Aorta (tissue), 5 donors: ENCODE measurements around the gene NCAM2. TPM values are rescaled to one million over a fixed set of nuclear protein-coding genes. Genes with fewer than 3 reads are reported as not detected.

ENCODE experiments used
- ATAC-seq: fragments of 200-7000 bp; cut with Tn5 transposase; one replicate; pipeline ENCODE4 v1.9.1; 2022; ENCODE audit warnings: moderate library complexity; ENCODE audit not compliant: low FRiP score
- DNase-seq, 2 donors: peaks; one replicate each; pipeline ENCODE4 v3.0.0-alpha.2; 2020
- H3K27ac ChIP-seq, 2 donors: one replicate each; pipeline ENCODE4 v1.5.1; 2013; ENCODE audit warnings: low read length in 2 of 2, mild to moderate bottlenecking in 2 of 2, moderate library complexity in 2 of 2, control low read depth in 1 of 2, inconsistent platforms in 1 of 2, low read depth in 1 of 2
- H3K27me3 ChIP-seq, 2 donors: one replicate each; pipeline ENCODE4 v1.6.1; 2013; ENCODE audit warnings: control low read depth in 1 of 2, low read length in 1 of 2, mild to moderate bottlenecking in 1 of 2, moderate library complexity in 1 of 2; ENCODE audit not compliant: insufficient read depth in 2 of 2, control insufficient read depth in 1 of 2
- H3K36me3 ChIP-seq, 2 donors: one replicate each; pipeline ENCODE4 v1.6.1; 2013; ENCODE audit warnings: control low read depth in 1 of 2, low read length in 1 of 2, mild to moderate bottlenecking in 1 of 2; ENCODE audit not compliant: insufficient read depth in 2 of 2, control insufficient read depth in 1 of 2
- H3K4me1 ChIP-seq, 2 donors: one replicate each; pipeline ENCODE4 v1.6.1; 2013; ENCODE audit warnings: low read length in 2 of 2, control low read depth in 1 of 2, mild to moderate bottlenecking in 1 of 2, moderate library complexity in 1 of 2; ENCODE audit not compliant: insufficient read depth in 2 of 2, control insufficient read depth in 1 of 2
- H3K4me3 ChIP-seq, 2 donors: one replicate each; pipeline ENCODE4 v1.5.1; 2013; ENCODE audit warnings: low read length in 2 of 2, control low read depth in 1 of 2, mild to moderate bottlenecking in 1 of 2
- H3K9me3 ChIP-seq: one replicate; pipeline ENCODE4 v1.6.1; 2013; ENCODE audit warnings: mild to moderate bottlenecking, low read length; ENCODE audit not compliant: control insufficient read depth
- WGBS, 2 donors: extraction: QIAGEN DNeasy Blood & Tissue Kit; methylation state at CpG; one replicate each; pipeline ENCODE4 v1.1.7; 2013; 5-methylcytosine and 5-hydroxymethylcytosine counted together
- intact Hi-C, 2 donors: fragments of 100-400 bp; cut with DNase I; formaldehyde crosslinking; loops; one replicate each; pipeline versions ENCODE4 v1.14.2 to v1.15.0; 2022
- polyA plus RNA-seq, 2 donors: library from polyadenylated mRNA; stranded (reverse); fragments of 200-250 nt; gene quantifications; one replicate each; pipeline ENCODE4 v1.2.3, GENCODE V29; 2013
- total RNA-seq, 2 donors: library from RNA; stranded (reverse); fragmentation: NEBNext Ultra II Directional; extraction: Animal tissue kit (Norgen Biotek cat#: 25700); gene quantifications; one replicate each; pipeline ENCODE4 v1.2.1, GENCODE V29; 2021
- donor health status: healthy with polysubstance abuse.
- donor health status: Bipolar disorder and iron deficiency.
- donor health status: DM: no; HTN: no; CAD: no.
- donor health status: DM: no; HTN: no; CAD: no.
- donor health status: DM: yes; HTN: yes; CAD: no.

NCAM2 gene
- total and polyA plus RNA-seq, 4 donors = 0.13 to 8.7 (median 2.7) TPM

DNA sequence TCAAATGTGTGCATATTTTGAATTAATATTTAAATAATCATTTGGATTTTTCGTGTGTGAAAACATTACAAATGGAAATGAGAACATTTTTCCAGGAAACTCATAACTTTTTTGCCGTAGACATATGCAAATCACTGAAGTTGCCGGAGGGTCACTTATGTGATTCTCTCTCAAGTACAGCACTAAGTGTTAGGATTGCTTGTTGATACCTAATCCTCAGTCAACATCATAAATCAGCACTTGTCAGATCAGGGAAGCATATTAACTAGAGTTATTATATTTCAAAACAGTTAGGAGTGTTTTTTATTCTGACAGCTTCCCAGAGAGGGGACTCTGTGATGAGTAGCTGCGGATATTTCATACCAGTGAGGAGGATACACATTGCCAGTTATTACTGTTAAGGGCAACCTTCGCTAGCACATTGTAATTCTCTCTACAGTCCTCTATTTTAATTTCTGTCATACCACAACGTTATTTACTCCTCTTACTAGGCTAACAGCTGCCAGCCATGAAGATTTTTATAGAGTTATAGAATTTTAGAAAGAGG is 41.5 kb downstream of the NCAM2 start:
- ATAC-seq (no peak), DNase-seq (no peak)
- Histone ChIP-seq H3K4me3 (no peak overlapping the region), H3K36me3 (no peaks in the 10 kb centered on the region), H3K9me3 (no peaks in the 10 kb centered on the region), H3K4me1 (no peaks in the 10 kb centered on the region), H3K27ac (no peak overlapping the region), H3K27me3 (no peaks in the 10 kb centered on the region)
- intact Hi-C loops = no loop called here
- 80 to 83% methylated on average over 6 of the region's 6 CpGs for WGBS, 2 donors

DNA sequence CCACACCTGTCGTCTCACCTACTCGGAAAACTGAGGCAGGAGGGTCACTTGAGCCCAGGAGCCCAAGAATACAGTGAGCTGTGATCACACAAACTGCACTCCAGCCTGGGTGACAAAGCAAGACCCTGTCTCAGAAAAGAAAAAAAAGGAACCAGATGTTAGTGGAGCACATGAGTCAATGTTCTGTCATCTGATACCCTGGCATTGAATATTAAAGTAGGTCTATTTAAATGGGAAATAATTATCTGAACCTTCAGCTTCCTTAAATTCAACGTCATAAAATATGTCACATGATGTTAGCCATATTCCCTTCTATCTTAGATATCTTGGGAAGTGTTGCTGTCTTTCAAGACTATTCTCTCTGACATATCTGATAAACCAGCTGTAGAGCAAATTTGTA is 47.3 kb downstream of the NCAM2 start:
- Histone ChIP-seq H3K27me3 (no peaks in the 10 kb centered on the region), H3K4me3 (no peak overlapping the region), H3K9me3 (no peaks in the 10 kb centered on the region), H3K36me3 (no peaks in the 10 kb centered on the region), H3K27ac (no peak overlapping the region), H3K4me1 (no peaks in the 10 kb centered on the region)
- DNase-seq = no peak
- 68 to 72% methylated on average over 3 of the region's 3 CpGs for WGBS, 2 donors
- intact Hi-C loops = no loop called here
- ATAC-seq = no peak

DNA sequence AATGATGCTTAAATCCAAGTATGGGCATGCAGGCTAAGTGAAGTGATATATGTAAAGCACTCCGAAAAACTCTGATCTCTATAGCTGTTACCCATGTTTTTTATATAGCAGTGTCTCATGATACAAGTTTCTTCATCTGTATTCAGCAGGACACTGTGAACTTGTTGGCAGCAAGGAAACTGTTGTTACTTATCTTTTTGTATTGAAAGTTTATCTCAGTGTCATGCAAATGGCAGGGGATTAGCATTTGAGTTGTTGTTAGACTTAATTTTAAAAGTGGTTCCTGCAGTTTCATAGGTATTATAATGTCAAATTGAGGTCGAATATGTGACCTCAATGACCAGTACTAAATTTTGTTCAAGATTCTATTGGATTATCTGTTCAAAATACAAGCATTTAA is 47.9 kb downstream of the NCAM2 start:
- intact Hi-C loops = no loop called here
- 19 to 24% methylated on average over 2 of the region's 2 CpGs for WGBS, 2 donors

DNA sequence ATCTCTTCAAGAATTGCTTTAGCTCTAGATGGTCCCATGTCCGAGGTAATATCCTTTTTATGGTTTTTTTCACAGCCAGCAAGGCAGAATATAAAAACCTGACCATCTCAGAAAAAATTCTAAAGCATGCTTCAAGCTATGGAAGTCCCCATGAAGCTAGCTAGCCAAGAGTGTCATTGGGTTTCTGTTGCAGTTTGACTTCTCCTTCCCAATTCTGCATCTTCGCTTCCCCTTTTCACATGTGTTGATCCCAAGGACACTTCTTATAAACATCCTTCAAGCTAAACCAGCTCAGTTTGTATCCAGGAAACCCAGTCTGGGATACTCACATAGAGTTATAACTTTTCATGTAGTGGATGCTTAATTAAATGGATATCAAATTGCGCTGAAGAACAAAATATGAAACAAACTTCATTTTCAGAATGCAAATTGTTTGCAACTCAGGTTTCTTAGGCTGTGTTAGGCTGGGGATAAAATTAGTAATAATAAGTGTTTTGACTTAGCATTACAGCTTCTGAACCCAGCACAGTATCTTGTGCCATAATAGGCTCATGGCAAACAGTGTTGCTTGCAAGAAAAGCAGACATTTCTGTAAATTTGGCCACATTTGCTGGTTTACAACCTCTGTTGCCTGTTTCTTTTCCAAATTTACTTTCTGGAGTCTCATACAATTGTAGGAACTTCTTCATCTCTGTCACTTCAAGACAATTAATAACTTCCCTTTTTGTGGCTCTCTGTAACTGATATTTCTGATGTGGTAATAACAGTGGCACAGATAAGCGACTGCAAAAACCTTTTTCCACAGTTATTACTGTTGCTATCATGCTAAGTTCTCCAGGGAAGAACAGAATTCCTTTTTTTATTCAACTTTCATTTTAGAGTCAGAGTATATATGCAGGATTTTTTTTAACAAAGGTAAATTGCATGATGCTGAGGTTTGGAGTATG is 53.2 kb downstream of the NCAM2 start:
- no peaks in the 10 kb centered on the region for H3K9me3 ChIP-seq
- no peak overlapping the region for H3K27ac ChIP-seq
- intact Hi-C loops = no loop called here
- WGBS, 2 donors = 69 to 70% methylated on average over 4 of the region's 4 CpGs
- no peak overlapping the region for H3K4me3 ChIP-seq
- H3K4me1 ChIP-seq = no peaks in the 10 kb centered on the region
- ATAC-seq (no peak), DNase-seq (no peak)
- H3K36me3 ChIP-seq = no peaks in the 10 kb centered on the region
- no peaks in the 10 kb centered on the region for H3K27me3 ChIP-seq

More for the DNA sequence above, 47.9 kb downstream of the NCAM2 start:
- H3K4me1 ChIP-seq = no peaks in the 10 kb centered on the region
- no peaks in the 10 kb centered on the region for H3K36me3 ChIP-seq
- DNase-seq = no peak
- H3K4me3 ChIP-seq = no peak overlapping the region
- no peaks in the 10 kb centered on the region for H3K27me3 ChIP-seq
- ATAC-seq = no peak
- no peaks in the 10 kb centered on the region for H3K9me3 ChIP-seq
- no peak overlapping the region for H3K27ac ChIP-seq

- 72 to 78% methylated on average over 2 of the region's 2 CpGs for WGBS, 2 donors
- H3K27me3 ChIP-seq = no peaks in the 10 kb centered on the region
- ATAC-seq = no peak
- H3K4me1 ChIP-seq = no peaks in the 10 kb centered on the region
- H3K9me3 ChIP-seq = no peaks in the 10 kb centered on the region
- intact Hi-C loops = no loop called here
- no peaks in the 10 kb centered on the region for H3K36me3 ChIP-seq
- no peak overlapping the region for H3K27ac ChIP-seq
- no peak for DNase-seq
- H3K4me3 ChIP-seq = no peak overlapping the region
Observed at GRCh38 chr21:21052672-21053071, 54.5 kb downstream of the NCAM2 start.

DNA sequence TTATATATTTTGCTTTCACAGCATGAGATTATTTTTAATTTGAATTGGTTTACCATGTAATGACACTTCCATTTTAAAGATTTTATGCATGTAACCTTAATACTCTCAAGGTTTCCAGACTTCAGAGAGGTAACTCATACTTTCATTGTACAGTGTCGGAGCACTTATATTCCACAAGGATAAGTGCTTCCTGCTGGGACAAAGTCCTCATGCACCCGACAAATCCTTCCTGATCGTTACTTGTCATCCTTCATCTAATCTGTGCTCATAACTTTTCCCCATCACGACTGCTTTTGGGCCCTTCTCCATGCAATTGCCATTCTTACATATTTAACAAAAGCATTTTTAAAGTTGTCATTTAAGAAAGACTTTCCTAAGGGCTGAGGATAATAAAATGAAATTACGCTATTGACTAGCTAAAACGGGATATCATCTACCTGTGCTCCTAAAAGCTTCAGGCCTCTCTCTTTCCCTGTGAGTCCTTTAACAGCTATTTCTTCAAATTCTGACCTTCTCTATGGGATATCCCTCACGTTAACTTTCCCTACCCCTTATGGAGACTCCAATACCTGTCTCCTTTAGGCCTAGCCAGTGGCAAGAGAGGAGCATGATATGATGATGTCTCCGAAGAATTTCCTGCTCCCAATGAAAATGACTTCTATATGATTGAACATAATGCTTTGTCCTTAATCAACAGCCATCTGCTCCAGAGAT is 59.3 kb downstream of the NCAM2 start:
- intact Hi-C loops = no loop called here
- 68 to 71% methylated on average over 8 of the region's 8 CpGs for WGBS, 2 donors

GRCh38 chr21:21063828-21064227 is 65.6 kb downstream of the NCAM2 start:
- intact Hi-C loops = no loop called here
- DNase-seq = no peak
- no peak for ATAC-seq
- H3K36me3 ChIP-seq = no peaks in the 10 kb centered on the region
- peaks cover 0 to 2% of the 10 kb centered on the region in 2 donors for H3K27me3 ChIP-seq
- 29 to 33% methylated on average over 1 of the region's 1 CpG for WGBS, 2 donors
- H3K4me3 ChIP-seq = no peak overlapping the region
- no peaks in the 10 kb centered on the region for H3K9me3 ChIP-seq
- H3K27ac ChIP-seq = no peak overlapping the region
- no peaks in the 10 kb centered on the region for H3K4me1 ChIP-seq

More for the DNA sequence above, 59.3 kb downstream of the NCAM2 start:
- Histone ChIP-seq H3K4me1 (no peaks in the 10 kb centered on the region), H3K36me3 (no peaks in the 10 kb centered on the region), H3K27ac (no peak overlapping the region), H3K27me3 (no peaks in the 10 kb centered on the region), H3K9me3 (no peaks in the 10 kb centered on the region), H3K4me3 (no peak overlapping the region)
- ATAC-seq = no peak
- no peak for DNase-seq

DNA sequence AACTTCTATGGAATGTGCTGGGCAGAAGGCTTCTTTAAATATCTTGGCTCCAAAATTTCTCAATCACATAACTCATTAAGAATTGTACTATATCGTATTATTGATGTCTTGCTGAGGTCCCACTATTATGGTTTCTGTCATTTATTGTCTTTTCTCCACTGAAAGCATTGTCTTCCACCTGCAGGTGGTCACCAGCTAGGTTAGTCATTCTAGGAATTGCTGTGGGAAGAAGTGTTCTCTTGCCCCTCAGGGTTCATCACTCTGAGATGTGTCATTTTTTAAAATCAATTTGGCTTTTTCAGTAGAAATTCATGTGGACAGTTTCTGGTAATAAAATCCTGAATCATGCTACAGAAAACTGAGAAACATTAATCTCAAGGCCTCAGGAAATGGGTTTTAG is 66.1 kb downstream of the NCAM2 start:
- H3K36me3 ChIP-seq = no peaks in the 10 kb centered on the region
- ATAC-seq (no peak), DNase-seq (no peak)
- 74 to 80% methylated on average over 1 of the region's 1 CpG for WGBS, 2 donors
- no peaks in the 10 kb centered on the region for H3K9me3 ChIP-seq
- H3K27me3 ChIP-seq = peaks cover 0 to 2% of the 10 kb centered on the region in 2 donors
- H3K4me1 ChIP-seq = no peaks in the 10 kb centered on the region
- H3K4me3 ChIP-seq = no peak overlapping the region
- H3K27ac ChIP-seq = no peak overlapping the region
- intact Hi-C loops = no loop called here
